ENCODE data around the gene SPTBN5.

DNA sequence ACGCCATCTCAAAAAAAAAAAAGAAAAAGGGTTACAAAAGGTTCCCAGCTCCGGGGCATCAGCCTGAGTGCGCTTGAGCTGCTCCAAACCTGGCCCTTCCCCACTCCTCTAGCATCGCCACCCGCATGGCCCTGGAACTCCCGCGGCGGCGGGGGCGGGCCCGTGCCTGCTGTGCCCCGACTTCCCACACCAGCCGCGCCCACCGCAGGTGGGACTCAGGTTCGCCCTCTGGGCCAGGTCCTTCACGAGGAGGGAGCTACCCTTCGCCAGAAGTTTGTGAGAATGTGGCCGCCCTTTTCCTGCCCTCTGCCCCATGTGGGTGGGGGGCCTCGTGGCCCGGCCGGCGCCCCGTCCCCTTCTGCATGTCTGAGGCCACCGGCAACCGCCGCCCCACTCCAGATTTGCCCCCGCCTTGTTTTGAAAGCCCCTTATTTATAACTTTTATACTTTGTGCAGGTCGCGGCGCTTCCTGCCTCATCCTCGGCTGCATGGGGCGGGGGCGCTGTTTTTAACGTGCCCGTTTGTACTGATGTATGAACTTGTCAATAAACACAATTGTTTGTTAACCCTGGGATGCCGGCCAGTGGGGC is 66.5 kb downstream of the SPTBN5 start:
- no peak for TF ChIP-seq POLR2A (IDR thresholded peaks at IDR 0.05)
- TF ChIP-seq, protein P1, sequence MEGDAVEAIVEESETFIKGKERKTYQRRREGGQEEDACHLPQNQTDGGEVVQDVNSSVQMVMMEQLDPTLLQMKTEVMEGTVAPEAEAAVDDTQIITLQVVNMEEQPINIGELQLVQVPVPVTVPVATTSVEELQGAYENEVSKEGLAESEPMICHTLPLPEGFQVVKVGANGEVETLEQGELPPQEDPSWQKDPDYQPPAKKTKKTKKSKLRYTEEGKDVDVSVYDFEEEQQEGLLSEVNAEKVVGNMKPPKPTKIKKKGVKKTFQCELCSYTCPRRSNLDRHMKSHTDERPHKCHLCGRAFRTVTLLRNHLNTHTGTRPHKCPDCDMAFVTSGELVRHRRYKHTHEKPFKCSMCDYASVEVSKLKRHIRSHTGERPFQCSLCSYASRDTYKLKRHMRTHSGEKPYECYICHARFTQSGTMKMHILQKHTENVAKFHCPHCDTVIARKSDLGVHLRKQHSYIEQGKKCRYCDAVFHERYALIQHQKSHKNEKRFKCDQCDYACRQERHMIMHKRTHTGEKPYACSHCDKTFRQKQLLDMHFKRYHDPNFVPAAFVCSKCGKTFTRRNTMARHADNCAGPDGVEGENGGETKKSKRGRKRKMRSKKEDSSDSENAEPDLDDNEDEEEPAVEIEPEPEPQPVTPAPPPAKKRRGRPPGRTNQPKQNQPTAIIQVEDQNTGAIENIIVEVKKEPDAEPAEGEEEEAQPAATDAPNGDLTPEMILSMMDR (IDR thresholded peaks at IDR 0.05), result no peak
